ENCODE measurements around the gene WNT9A.
"Not testable (repeated sequence)": the region's sequence is repeated elsewhere in the genome, so short reads cannot be mapped to it uniquely, and the experiment has no call there.

WNT9A gene

DNA sequence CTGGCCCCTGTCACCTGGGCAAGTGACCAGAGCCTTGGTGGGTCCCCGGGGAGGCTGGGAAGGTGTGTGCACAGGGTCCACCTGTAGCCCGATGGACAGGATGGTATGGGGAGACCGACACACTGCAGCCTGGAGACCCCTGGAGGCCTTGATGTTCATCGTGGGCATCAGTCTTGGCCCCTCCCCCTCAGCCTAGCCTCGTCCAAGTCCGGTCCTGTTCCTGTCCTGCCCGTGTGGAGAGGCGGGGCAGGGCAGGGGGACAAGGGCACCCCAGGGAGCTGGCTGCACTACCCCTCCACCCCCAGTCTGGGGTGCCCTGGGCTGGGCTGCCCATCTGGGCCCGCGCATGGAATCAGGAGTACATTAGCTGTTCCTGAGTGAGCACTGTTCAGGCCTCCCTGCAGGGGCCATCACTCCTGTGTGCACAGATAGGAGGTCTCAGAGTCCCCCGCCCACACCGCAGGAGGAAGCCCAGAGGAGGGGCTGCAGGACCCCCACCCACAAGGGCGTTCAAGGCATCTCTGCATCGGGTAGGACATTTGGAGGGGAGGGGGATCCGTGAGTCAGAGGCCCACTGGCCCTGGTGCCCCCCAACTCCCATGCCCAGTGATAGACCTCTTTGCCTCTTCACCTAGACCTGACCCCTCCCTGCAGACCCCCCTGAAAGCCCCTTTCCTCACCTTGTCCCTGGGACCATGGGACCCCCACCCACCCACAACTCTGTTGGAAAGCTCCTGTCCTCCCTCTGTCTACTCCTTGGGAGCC, 63.2 kb downstream of the WNT9A start:
- in situ Hi-C loops (cut with MboI; ENCODE audit: low pct_unique_long_range_greater_than_20kb, low sequenced_read_pairs), result no loop called here

DNA sequence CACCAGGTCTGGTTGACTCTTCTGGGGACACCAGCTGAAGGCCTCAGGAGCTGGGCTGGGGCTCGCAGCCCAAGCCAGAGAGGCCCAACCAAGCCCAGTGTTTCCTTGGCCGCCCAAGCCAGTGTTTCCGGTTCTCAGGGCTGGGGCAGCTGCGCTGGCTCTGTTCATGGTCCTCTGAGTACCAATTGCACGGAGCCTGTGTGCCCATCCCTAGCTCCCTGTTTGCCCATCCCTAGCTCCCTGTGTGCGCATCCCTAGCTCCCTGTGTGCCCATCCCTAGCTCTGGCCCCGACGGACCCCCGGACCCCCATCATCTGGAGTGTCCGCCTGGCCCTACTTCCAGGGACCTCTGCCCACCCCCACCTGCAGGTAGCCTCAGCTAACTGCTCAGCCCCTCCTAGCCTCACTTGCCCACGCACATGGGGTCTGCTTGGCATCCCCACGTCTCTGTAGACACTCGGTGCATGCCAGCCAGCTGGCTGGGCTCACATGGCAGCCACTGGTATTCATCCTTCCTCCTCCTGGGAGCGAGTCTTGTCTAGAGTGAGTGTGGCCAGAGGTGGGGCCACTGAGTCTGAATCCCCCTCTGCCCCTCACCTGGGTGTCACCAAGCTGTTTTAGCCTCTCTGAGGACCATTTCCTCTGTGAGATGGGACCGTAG, 64.0 kb downstream of the WNT9A start:
- in situ Hi-C loops (cut with MboI; ENCODE audit: low pct_unique_long_range_greater_than_20kb, low sequenced_read_pairs), result no loop called here
- no peak for DNase-seq

More for the DNA sequence above, 63.2 kb downstream of the WNT9A start:
- DNase-seq, result no peak

DNA sequence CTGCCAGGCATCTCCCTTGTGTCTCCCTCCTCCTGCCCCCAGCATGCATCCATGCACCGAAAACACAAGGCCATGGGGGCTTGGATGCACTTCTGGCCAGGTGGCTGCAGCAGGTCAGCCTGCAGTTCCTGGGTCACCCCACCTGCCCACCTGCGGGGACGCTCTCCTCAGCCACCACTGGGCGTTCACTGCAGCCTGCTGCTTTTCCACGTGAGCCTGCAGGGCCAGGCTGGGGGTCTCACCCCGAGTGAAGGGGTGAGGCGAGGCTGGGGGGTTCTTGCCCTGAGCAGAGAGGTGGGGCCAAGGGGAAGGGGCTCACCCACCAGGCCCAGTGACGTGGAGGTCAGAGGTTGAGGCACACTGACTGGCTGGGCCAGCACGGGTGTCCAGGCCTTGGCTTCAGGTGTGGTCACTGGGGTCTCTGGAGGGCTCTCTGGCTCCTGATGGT, 64.6 kb downstream of the WNT9A start:
- DNase-seq, result no peak
- in situ Hi-C loops (cut with MboI; ENCODE audit: low pct_unique_long_range_greater_than_20kb, low sequenced_read_pairs), result no loop called here

DNA sequence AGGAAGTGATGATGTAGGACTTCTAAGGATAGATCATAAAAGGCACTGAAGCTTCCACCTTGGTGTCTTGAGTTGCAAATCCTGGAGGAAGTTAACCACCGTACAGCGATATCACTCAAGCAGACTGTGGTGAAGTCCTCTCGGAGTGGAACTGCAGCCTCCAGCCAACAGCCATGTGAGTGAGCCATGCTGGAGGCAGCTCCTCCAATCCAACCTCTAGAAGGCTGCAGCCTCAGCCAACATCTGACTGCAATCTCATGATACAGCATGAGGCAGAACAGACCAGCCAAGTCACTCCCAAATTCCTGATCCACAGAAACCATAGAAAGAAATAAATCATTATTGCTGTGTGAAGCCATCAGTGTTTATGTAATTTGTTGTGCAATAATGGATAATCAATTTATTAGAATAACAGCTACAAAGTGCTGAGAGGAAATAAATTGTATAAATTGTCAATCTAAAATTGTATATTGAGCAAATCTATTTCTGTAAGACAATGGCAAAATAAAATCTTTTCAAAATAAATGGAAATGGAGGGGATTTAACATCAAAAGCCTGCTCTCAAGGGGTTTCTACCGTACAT, 67.3 kb downstream of the WNT9A start:
- no peak for DNase-seq
- in situ Hi-C loops (cut with MboI; ENCODE audit: low pct_unique_long_range_greater_than_20kb, low sequenced_read_pairs), result no loop called here

DNA sequence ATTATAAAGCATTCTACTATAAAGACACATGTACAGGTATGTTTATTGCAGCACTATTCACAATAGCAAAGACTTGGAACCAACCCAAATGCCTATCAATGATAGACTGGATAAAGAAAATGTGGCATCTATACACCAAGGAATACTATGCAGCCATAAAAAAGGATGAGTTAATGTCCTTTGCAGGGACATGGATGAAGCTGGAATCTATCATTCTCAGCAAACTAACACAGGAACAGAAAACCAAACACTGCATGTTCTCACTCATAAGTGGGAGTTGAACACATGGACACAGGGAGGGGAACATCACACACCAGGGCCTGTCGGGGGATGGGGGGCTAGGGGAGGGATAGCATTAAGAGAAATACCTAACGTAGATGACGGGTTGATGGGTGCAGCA, 69.9 kb downstream of the WNT9A start:
- DNase-seq; in situ Hi-C loops (cut with MboI; ENCODE audit: low pct_unique_long_range_greater_than_20kb, low sequenced_read_pairs): not testable (repeated sequence)

DNA sequence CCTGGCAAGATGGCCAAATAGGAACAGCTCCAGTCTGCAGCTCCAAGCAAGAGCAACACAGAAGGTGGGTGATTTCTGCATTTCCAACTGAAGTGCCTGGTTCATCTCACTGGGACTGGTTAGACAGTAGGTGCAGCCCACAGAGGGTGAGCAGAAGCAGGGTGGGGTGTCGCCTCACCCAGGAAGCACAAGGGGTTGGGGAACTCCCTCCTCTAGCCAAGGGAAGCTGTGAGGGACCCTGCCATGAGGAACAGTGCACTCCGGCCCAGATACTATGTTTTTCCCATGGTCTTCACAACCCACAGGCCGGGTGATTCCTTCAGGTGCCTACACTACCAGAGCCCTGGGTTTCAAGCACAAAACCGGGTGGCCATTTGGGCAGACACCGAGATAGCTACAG, 75.8 kb downstream of the WNT9A start:
- DNase-seq; in situ Hi-C loops (cut with MboI; ENCODE audit: low pct_unique_long_range_greater_than_20kb, low sequenced_read_pairs): not testable (repeated sequence)

DNA sequence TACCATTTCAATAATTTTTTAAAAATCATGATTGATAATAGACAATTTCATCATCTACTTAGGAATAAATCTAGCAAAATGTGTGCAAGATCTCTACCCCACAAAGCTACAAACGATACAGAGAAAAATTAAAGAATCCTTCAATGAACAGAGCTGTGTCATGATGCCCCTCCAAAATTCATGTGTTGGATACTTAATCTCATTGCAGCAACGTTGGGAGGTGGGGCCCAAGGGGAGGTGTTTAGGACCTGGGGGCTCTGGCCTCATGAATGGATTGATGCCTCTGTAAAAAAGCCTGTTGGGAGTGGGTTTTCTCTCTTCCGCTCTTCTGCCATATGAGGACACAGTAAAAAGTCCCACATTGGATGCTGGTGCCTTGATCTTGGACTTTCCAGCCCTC, 77.4 kb downstream of the WNT9A start:
- no peak for DNase-seq
- in situ Hi-C loops (cut with MboI; ENCODE audit: low pct_unique_long_range_greater_than_20kb, low sequenced_read_pairs), result no loop called here

DNA sequence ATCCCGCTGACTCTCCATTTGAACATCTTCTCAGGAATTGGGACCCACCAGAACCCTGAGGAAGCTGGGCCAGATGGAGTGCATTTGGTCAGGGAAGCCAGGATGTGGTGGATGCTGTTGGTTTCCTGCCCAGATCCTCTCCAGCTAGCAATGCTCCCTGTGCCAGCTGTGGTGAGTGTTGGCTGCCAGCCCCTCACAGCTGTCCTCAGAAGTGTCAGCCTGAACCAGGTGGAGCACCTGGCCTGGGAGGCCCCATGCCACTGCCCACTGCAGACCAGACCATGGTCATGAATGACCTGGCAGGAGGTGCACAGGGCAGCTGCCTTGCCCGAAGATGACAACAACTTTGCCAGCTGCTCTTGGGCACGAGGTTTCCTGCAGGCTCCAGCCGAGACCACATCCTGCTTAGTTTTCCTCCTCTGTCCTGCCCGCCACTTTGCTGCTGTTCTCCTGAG, 77.9 kb downstream of the WNT9A start:
- DNase-seq, result peak; percentile 4
- in situ Hi-C loops (cut with MboI; ENCODE audit: low pct_unique_long_range_greater_than_20kb, low sequenced_read_pairs), result no loop called here

DNA sequence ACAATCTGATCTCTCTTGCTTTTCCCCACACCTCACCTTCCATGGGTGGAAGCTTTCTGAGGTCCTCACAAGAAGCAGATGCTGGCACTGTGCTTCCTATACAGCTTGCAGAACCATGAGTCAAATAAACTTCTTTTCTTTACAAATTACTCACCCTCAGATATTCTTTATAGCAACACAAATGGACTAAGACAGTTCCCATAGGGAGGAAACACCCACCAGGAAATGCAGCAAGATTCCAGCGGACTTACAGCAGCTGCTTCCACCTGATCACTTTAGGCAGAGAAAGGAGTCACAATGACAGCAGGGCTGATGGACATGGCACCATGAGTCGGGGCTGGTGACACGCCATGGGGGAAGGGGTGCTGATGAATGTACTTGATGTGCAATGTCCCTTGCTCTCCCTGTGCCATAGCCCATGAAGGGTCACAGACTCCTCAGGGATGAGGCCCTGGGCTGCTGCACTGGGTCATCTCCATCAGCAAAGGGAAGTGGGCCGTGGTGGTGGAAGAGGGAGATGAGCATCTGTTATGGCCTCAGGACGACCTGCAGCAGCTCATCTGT, 78.4 kb downstream of the WNT9A start:
- in situ Hi-C loops (cut with MboI; ENCODE audit: low pct_unique_long_range_greater_than_20kb, low sequenced_read_pairs), result no loop called here
- DNase-seq, result no peak
